Measurements from ENCODE around the gene SFT2D3. TPM values are rescaled to one million over a fixed set of nuclear protein-coding genes. Genes with fewer than 3 reads are reported as not detected.

The SFT2D3 gene
- total and polyA plus RNA-seq, 2 of the 8 experiments (the other 6 are each of a cell fraction or from before 2014, with no cell fraction given) = 7.3 to 10.3 TPM

- H2BK12ac ChIP-seq (ENCODE audit: low read depth, low read length) = no peak overlapping the region
- 96% methylated on average over 24 of the region's 25 CpGs; no CpG with 5 or more reads in 1 of the 2 experiments for WGBS, 2 experiments (ENCODE audit: extremely low coverage in 1 of 2, insufficient coverage in 1 of 2, insufficient read length in 1 of 2, insufficient replicate concordance in 2 of 2, low coverage in 1 of 2, low lambda C conversion rate in 2 of 2, missing lambda C conversion rate in 1 of 2)
- H3K4me3 ChIP-seq (ENCODE audit: extremely low read depth in 1 of 4, insufficient read depth in 2 of 4, low read depth in 3 of 4, low read length in 4 of 4) = no peak overlapping the region
- H3K79me2 ChIP-seq (ENCODE audit: control insufficient read depth in 1 of 2, insufficient read depth in 2 of 2, low read length in 2 of 2) = no peaks in the 10 kb centered on the region
- no peak overlapping the region for H4K5ac ChIP-seq (ENCODE audit: insufficient read length, low read depth, low read length)
- CTCF ChIA-PET (ENCODE audit: partially characterized antibody) = interaction anchor here (1.9 to 2.8 kb wide), 2 partner anchors 9 to 122 kb away, joined by 9 to 11 read pairs; no protein-coding TSS in a partner anchor
- no peak overlapping the region for H4K8ac ChIP-seq (ENCODE audit: extremely low read depth, insufficient read depth, low read length)
- no peak overlapping the region for H2AFZ ChIP-seq (ENCODE audit: low read length)
- no peak for FAIRE-seq
- no peak overlapping the region for H2BK15ac ChIP-seq (ENCODE audit: low read length)
- H2BK120ac ChIP-seq (replicated peaks; ENCODE audit: low read depth, low read length) = no peak overlapping the region
- no peaks in the 10 kb centered on the region for H3K23me2 ChIP-seq (ENCODE audit: low read depth, low read length)
- no peak for DNase-seq (ENCODE audit: low read depth in 1 of 2, low spot score in 2 of 2)
- no peaks in the 10 kb centered on the region for H3K9me3 ChIP-seq (ENCODE audit: insufficient read depth in 2 of 2, low read depth in 1 of 2, low read length in 1 of 2)
- H2BK20ac ChIP-seq (ENCODE audit: low read length) = no peak overlapping the region
- H3K56ac ChIP-seq (replicated peaks; ENCODE audit: insufficient read length, low read depth, low read length) = no peak overlapping the region
- no peak overlapping the region for H3K4ac ChIP-seq (replicated peaks; ENCODE audit: insufficient read length, low read depth, low read length)
- H2AK5ac ChIP-seq (ENCODE audit: low read depth, low read length) = no peak overlapping the region
- no peak overlapping the region for H3K14ac ChIP-seq (ENCODE audit: insufficient read length)
- H3K27ac ChIP-seq (ENCODE audit: low read depth, low read length) = no peak overlapping the region
- H3K27me3 ChIP-seq (replicated peaks in 1 of 4; ENCODE audit: control insufficient read depth in 3 of 4, extremely low read depth in 1 of 4, insufficient read depth in 3 of 4, low read length in 3 of 4) = no peaks in the 10 kb centered on the region
- no peak overlapping the region for H3K18ac ChIP-seq (ENCODE audit: extremely low read depth, low read length)
- peaks cover 19 to 53% (median 32%) of the 10 kb centered on the region in 4 experiments for H3K36me3 ChIP-seq (ENCODE audit: control insufficient read depth in 2 of 4, insufficient read depth in 4 of 4, low read length in 3 of 4)
- no peak overlapping the region for H2BK5ac ChIP-seq (ENCODE audit: low read depth, low read length)
- peaks cover 2 to 4% of the 10 kb centered on the region in 2 experiments for H4K20me1 ChIP-seq (replicated peaks in 1 of 2; ENCODE audit: control insufficient read depth in 1 of 2, insufficient read depth in 2 of 2, low read length in 2 of 2)
- POLR2A ChIA-PET (ENCODE audit: partially characterized antibody) = interaction anchor here (0.9 to 3.8 kb wide), 3 partner anchors 10 to 23 kb away, joined by 3 to 25 read pairs (median 3); no protein-coding TSS in a partner anchor
- H4K91ac ChIP-seq (replicated peaks; ENCODE audit: insufficient read length, low read length) = no peak overlapping the region
- H3K79me1 ChIP-seq (ENCODE audit: low read depth, low read length) = no peaks in the 10 kb centered on the region
- H3K4me1 ChIP-seq (replicated peaks in 1 of 4; ENCODE audit: control insufficient read depth in 3 of 4, insufficient read depth in 4 of 4, low read length in 3 of 4) = no peaks in the 10 kb centered on the region
- no peak overlapping the region for H3K9ac ChIP-seq (replicated peaks in 1 of 4; ENCODE audit: extremely low read depth in 1 of 4, low read depth in 3 of 4, low read length in 3 of 4)
- no peak overlapping the region for H3K4me2 ChIP-seq (ENCODE audit: insufficient read depth in 1 of 2, low read depth in 2 of 2, low read length in 2 of 2)
- H3K23ac ChIP-seq (ENCODE audit: insufficient read length) = no peak overlapping the region
- TF ChIP-seq CBX8 (IDR thresholded peaks at IDR 0.05; ENCODE audit: borderline replicate concordance, low read depth, low read length) (no peak), SIRT6 (IDR thresholded peaks at IDR 0.05; ENCODE audit: low read length) (no peak), SIX5 (IDR thresholded peaks at IDR 0.05; ENCODE audit: low read depth, low read length) (no peak), SIN3A (conservative IDR thresholded peaks at IDR 0.05 in 1 of 2, IDR thresholded peaks at IDR 0.05 in 1 of 2; ENCODE audit: low read depth in 1 of 2, low read length in 2 of 2) (no peak), MAFK (IDR thresholded peaks at IDR 0.05; ENCODE audit: low read depth, low read length) (no peak), CTCF (IDR thresholded peaks at IDR 0.05; ENCODE audit: control extremely low read depth in 1 of 3, insufficient read depth in 1 of 3, low read depth in 1 of 3, low read length in 3 of 3) (no peak), JUND (IDR thresholded peaks at IDR 0.05; ENCODE audit: low read length) (no peak), SUZ12 (IDR thresholded peaks at IDR 0.05; ENCODE audit: low read length) (no peak), SAP30 (IDR thresholded peaks at IDR 0.05; ENCODE audit: insufficient read depth, insufficient replicate concordance, low read length) (no peak), ZNF274 (IDR thresholded peaks at IDR 0.05; ENCODE audit: borderline replicate concordance, extremely low read depth, low read length) (no peak), SP4 (IDR thresholded peaks at IDR 0.05; ENCODE audit: low read length) (no peak), TCF12 (IDR thresholded peaks at IDR 0.05; ENCODE audit: low read depth, low read length) (no peak)
These were observed 12.3 kb downstream of the SFT2D3 start for GRCh38 chr2:127713562-127713961.

Measured in H1 (cell line).